ENCODE data around the gene CENPW. TPM values are rescaled to one million over a fixed set of nuclear protein-coding genes. Genes with fewer than 3 reads are reported as not detected.

The CENPW gene
- total RNA-seq, 1 donor from 2014 or later: 34.0 TPM

DNA sequence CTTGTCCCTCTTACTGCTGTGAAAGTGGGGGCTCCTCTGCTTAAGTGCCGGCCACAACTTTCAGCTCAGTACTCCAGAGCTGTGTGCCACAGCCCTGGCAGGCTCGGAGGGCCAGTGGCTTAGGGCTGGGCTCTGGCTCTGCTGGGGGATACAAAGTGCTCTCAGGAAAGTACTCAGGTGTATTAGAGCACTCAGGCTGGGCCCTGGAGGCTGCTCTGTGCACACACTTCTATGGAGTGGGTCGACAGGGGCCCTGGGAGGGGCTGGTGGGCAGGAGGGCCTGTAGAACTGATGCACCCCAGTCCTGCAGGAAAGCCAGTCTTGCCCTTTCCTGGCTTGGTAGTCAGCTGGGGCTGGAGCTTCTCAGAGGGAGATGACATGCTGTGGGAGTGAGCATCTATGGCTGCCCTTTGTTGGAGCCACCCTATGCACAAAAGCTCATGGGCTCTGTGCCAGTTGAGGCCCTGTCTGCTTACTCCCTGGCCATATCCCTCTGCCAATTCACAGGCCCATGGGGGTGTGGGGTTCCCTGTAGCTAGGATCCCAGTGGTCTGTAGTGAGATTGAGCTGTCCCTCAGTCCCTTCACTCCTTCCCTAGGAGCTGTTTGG, 22.0 kb downstream of the CENPW start:
- Mint-ChIP-seq H3K4me3 (ENCODE audit: unreplicated experiment) (no peak overlapping the region), H3K9me3 (ENCODE audit: unreplicated experiment) (no peaks in the 10 kb centered on the region), H3K36me3 (ENCODE audit: low read depth, unreplicated experiment) (peaks cover 4% of the 10 kb centered on the region), H3K4me1 (ENCODE audit: unreplicated experiment) (no peaks in the 10 kb centered on the region), H3K27me3 (ENCODE audit: unreplicated experiment) (peaks cover 4% of the 10 kb centered on the region), H3K27ac (ENCODE audit: unreplicated experiment) (no peak overlapping the region)
- TF ChIP-seq, protein P1, sequence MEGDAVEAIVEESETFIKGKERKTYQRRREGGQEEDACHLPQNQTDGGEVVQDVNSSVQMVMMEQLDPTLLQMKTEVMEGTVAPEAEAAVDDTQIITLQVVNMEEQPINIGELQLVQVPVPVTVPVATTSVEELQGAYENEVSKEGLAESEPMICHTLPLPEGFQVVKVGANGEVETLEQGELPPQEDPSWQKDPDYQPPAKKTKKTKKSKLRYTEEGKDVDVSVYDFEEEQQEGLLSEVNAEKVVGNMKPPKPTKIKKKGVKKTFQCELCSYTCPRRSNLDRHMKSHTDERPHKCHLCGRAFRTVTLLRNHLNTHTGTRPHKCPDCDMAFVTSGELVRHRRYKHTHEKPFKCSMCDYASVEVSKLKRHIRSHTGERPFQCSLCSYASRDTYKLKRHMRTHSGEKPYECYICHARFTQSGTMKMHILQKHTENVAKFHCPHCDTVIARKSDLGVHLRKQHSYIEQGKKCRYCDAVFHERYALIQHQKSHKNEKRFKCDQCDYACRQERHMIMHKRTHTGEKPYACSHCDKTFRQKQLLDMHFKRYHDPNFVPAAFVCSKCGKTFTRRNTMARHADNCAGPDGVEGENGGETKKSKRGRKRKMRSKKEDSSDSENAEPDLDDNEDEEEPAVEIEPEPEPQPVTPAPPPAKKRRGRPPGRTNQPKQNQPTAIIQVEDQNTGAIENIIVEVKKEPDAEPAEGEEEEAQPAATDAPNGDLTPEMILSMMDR (IDR thresholded peaks at IDR 0.05; ENCODE audit: unreplicated experiment): no peak
- no peak for DNase-seq (ENCODE audit: low spot score)

DNA sequence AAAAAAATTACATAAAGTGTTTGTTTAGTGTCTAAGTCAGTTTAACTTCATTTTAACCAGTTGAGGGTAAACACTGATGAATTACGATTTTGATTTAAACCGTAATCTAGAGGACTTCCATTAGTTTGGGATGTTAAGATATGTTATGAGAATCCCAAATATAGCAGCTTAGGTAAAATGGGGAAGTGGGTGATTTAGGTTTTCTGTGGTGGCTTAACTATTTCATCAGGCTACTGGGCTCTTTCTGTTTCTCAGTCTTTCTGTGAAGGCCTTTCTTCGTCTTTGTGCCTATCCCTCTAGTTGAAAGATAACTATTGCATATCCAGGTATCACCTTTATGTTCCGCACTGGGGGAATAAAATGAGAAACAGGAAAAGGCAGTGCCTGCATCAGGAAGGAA, 27.9 kb downstream of the CENPW start:
- H3K9me3 Mint-ChIP-seq (ENCODE audit: unreplicated experiment): no peaks in the 10 kb centered on the region
- no peak overlapping the region for H3K4me3 Mint-ChIP-seq (ENCODE audit: unreplicated experiment)
- H3K27me3 Mint-ChIP-seq (ENCODE audit: unreplicated experiment): no peaks in the 10 kb centered on the region
- TF ChIP-seq, protein P1 (IDR thresholded peaks at IDR 0.05; ENCODE audit: unreplicated experiment): no peak
- peaks cover 6% of the 10 kb centered on the region for H3K4me1 Mint-ChIP-seq (ENCODE audit: unreplicated experiment)
- no peak overlapping the region for H3K27ac Mint-ChIP-seq (ENCODE audit: unreplicated experiment)
- no peaks in the 10 kb centered on the region for H3K36me3 Mint-ChIP-seq (ENCODE audit: low read depth, unreplicated experiment)
- DNase-seq (ENCODE audit: low spot score): no peak

DNA sequence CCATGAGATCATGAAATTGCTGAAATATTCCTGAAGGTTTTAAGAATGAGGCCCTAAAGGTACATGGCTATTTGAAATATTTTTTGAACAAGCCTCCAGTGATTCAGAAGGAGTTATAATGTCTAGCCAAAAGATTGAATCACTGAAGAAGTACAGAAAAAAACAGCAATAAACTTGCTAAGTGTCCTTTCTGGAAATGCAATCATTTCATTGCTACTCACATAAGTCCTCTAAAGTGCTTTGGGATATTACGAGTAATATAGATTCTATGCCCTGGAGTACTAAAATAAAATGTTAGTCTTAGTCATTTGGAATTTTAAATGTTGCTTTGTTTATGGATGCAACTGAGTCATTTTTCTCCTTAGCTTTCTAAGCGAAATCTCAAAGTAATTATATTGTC, 32.7 kb downstream of the CENPW start:
- no peaks in the 10 kb centered on the region for H3K36me3 Mint-ChIP-seq (ENCODE audit: low read depth, unreplicated experiment)
- H3K27me3 Mint-ChIP-seq (ENCODE audit: unreplicated experiment): peaks cover 3% of the 10 kb centered on the region
- H3K4me1 Mint-ChIP-seq (ENCODE audit: unreplicated experiment): peaks cover 4% of the 10 kb centered on the region
- no peak for DNase-seq (ENCODE audit: low spot score)
- TF ChIP-seq, protein P1 (IDR thresholded peaks at IDR 0.05; ENCODE audit: unreplicated experiment): no peak
- H3K27ac Mint-ChIP-seq (ENCODE audit: unreplicated experiment): no peak overlapping the region
- no peak overlapping the region for H3K4me3 Mint-ChIP-seq (ENCODE audit: unreplicated experiment)
- H3K9me3 Mint-ChIP-seq (ENCODE audit: unreplicated experiment): no peaks in the 10 kb centered on the region

DNA sequence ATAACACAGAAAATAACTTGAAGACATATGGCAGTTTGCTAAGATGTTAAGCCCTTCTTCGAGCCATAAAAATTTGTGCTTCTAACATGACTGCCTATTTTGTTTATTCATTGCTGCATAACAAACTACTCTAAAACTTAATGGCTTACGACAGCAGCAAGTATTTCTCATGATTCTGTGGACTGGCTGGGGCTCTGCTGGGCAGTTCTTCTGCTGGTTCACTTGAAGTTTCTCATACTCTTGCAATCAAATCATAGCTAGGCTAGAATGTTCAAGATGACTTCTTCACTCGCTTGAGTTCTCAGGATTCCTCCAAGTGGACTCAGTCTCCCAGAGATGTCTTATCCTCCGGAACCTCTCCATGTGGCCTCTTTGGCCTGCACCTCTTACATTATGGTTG, 33.4 kb downstream of the CENPW start:
- no peaks in the 10 kb centered on the region for H3K9me3 Mint-ChIP-seq (ENCODE audit: unreplicated experiment)
- H3K36me3 Mint-ChIP-seq (ENCODE audit: low read depth, unreplicated experiment): no peaks in the 10 kb centered on the region

DNA sequence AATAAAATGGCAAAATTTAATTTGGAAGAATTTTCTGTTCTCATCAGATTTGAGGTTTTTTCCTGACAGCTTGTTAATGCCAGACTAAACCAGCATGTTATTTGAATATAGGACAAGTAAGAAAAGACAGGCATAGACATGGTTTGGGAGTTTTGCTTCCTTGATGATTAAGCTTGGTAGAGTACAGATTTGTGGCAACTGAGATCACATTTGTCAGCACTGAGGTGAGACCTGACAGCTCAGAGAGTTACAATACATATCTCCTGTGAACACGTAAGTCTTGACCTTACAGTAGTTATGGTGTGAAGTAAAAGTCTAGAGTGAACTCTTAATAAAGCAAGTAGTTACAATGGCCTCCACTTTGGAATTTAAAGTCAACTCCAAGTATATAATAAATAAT, 34.5 kb downstream of the CENPW start:
- Mint-ChIP-seq H3K4me1 (ENCODE audit: unreplicated experiment) (no peaks in the 10 kb centered on the region), H3K9me3 (ENCODE audit: unreplicated experiment) (no peaks in the 10 kb centered on the region), H3K36me3 (ENCODE audit: low read depth, unreplicated experiment) (no peaks in the 10 kb centered on the region), H3K4me3 (ENCODE audit: unreplicated experiment) (no peak overlapping the region), H3K27ac (ENCODE audit: unreplicated experiment) (no peak overlapping the region), H3K27me3 (ENCODE audit: unreplicated experiment) (peaks cover 3% of the 10 kb centered on the region)
- TF ChIP-seq, protein P1 (IDR thresholded peaks at IDR 0.05; ENCODE audit: unreplicated experiment): no peak
- DNase-seq (ENCODE audit: low spot score): no peak

More for the DNA sequence above, 33.4 kb downstream of the CENPW start:
- no peak for DNase-seq (ENCODE audit: low spot score)
- no peak overlapping the region for H3K27ac Mint-ChIP-seq (ENCODE audit: unreplicated experiment)
- no peak overlapping the region for H3K4me3 Mint-ChIP-seq (ENCODE audit: unreplicated experiment)
- H3K27me3 Mint-ChIP-seq (ENCODE audit: unreplicated experiment): peaks cover 3% of the 10 kb centered on the region
- H3K4me1 Mint-ChIP-seq (ENCODE audit: unreplicated experiment): no peaks in the 10 kb centered on the region
- TF ChIP-seq, protein P1 (IDR thresholded peaks at IDR 0.05; ENCODE audit: unreplicated experiment): no peak

Measured in endothelial cell (in vitro differentiated cells).